Endothelial cell (in vitro differentiated cells): ENCODE data around the gene FOS. TPM values are rescaled to one million over a fixed set of nuclear protein-coding genes. Genes with fewer than 3 reads are reported as not detected.

Experiments used
- DNase-seq: peaks from one replicate; pipeline ENCODE4 v3.0.0; 2021; ENCODE audit warnings: low spot score
- H3K27ac Mint-ChIP-seq: one replicate; pipeline ENCODE4 v1.8.0; 2021; ENCODE audit warnings: mixed read lengths, inconsistent platforms; ENCODE audit not compliant: unreplicated experiment
- H3K27me3 Mint-ChIP-seq: one replicate; pipeline ENCODE4 v1.8.0; 2021; ENCODE audit warnings: mild to moderate bottlenecking, moderate library complexity, mixed read lengths, inconsistent platforms; ENCODE audit not compliant: unreplicated experiment
- H3K36me3 Mint-ChIP-seq: one replicate; pipeline ENCODE4 v1.8.0; 2021; ENCODE audit warnings: mild to moderate bottlenecking, low read depth, mixed read lengths, inconsistent platforms; ENCODE audit not compliant: unreplicated experiment
- H3K4me1 Mint-ChIP-seq: one replicate; pipeline ENCODE4 v1.8.0; 2021; ENCODE audit warnings: mild to moderate bottlenecking, mixed read lengths, inconsistent platforms; ENCODE audit not compliant: unreplicated experiment
- H3K4me3 Mint-ChIP-seq: one replicate; pipeline ENCODE4 v1.8.0; 2021; ENCODE audit warnings: mild to moderate bottlenecking, mixed read lengths, inconsistent platforms; ENCODE audit not compliant: unreplicated experiment
- H3K9me3 Mint-ChIP-seq: one replicate; pipeline ENCODE4 v1.8.0; 2021; ENCODE audit warnings: mixed read lengths, inconsistent platforms; ENCODE audit not compliant: unreplicated experiment
- CTCF ChIP-seq: fragments of 200-600 bp; sonication (generic); IDR thresholded peaks from one replicate; pipeline ENCODE4 v1.5.0; 2021; ENCODE audit warnings: antibody characterized with exemption; ENCODE audit not compliant: unreplicated experiment
- long read RNA-seq: library from polyadenylated mRNA; unstranded; transcript quantifications from one replicate; pipeline ENCODE4 v2.0.0, GENCODE V29; 2020; ENCODE audit not compliant: unreplicated experiment
- total RNA-seq: library from RNA; stranded (reverse); fragmentation: NEBNext Ultra II Directional; extraction: Animal tissue kit (Norgen Biotek cat#: 25700); gene quantifications from one replicate; pipeline ENCODE4 v1.2.1, GENCODE V29; 2021; ENCODE audit not compliant: unreplicated experiment

The FOS gene
- total RNA-seq = 41.5 TPM
- long read RNA-seq, partial matches to known transcripts = 0 of 7 reads
- long read RNA-seq, other reads (novel, unspliced or antisense) = 2 of 7 reads

- Mint-ChIP-seq H3K4me3 (peak within 1 kb of the TSS; percentile 90), H3K36me3 (peaks cover 6% of the 10 kb centered on the region), H3K9me3 (no peaks in the 10 kb centered on the region), H3K27ac (peak within 1 kb of the TSS; percentile 93), H3K27me3 (peaks cover 38% of the 10 kb centered on the region), H3K4me1 (peaks cover 18% of the 10 kb centered on the region)
- TF ChIP-seq CTCF = no peak
- DNase-seq = peak; percentile 79
Observed at GRCh38 chr14:75278422-75279152, at the start of gene FOS. TSS of gene FOS (plus strand) at chr14:75278828. CDS start at chr14:75278983, 155 bp downstream.

- no peak for TF ChIP-seq CTCF
- DNase-seq = no peak
- Mint-ChIP-seq H3K36me3 (peaks cover 7% of the 10 kb centered on the region), H3K27ac (peak overlapping the region; percentile 81), H3K27me3 (peaks cover 13% of the 10 kb centered on the region), H3K9me3 (no peaks in the 10 kb centered on the region), H3K4me1 (peaks cover 54% of the 10 kb centered on the region), H3K4me3 (no peak overlapping the region)
Observed at GRCh38 chr14:75229661-75230139, 48.9 kb upstream of the FOS start.

- DNase-seq = no peak
- H3K27ac Mint-ChIP-seq = peak overlapping the region; percentile 81
- peaks cover 13% of the 10 kb centered on the region for H3K27me3 Mint-ChIP-seq
- H3K9me3 Mint-ChIP-seq = no peaks in the 10 kb centered on the region
- no peak overlapping the region for H3K4me3 Mint-ChIP-seq
- TF ChIP-seq CTCF = peak; percentile 56
- H3K36me3 Mint-ChIP-seq = peaks cover 7% of the 10 kb centered on the region
- peaks cover 54% of the 10 kb centered on the region for H3K4me1 Mint-ChIP-seq
Observed at GRCh38 chr14:75230140-75230792, 48.4 kb upstream of the FOS start.

GRCh38 chr14:75231320-75231719 is 47.3 kb upstream of the FOS start:
- Mint-ChIP-seq H3K36me3 (peaks cover 7% of the 10 kb centered on the region), H3K27ac (peak overlapping the region; percentile 22), H3K4me3 (no peak overlapping the region), H3K27me3 (peaks cover 11% of the 10 kb centered on the region), H3K9me3 (no peaks in the 10 kb centered on the region), H3K4me1 (peaks cover 53% of the 10 kb centered on the region)
- DNase-seq = no peak
- TF ChIP-seq CTCF = no peak

- no peak for TF ChIP-seq CTCF
- Mint-ChIP-seq H3K4me1 (peaks cover 48% of the 10 kb centered on the region), H3K36me3 (peaks cover 7% of the 10 kb centered on the region), H3K27me3 (peaks cover 10% of the 10 kb centered on the region), H3K4me3 (no peak overlapping the region), H3K9me3 (no peaks in the 10 kb centered on the region), H3K27ac (no peak overlapping the region)
- no peak for DNase-seq
Observed at GRCh38 chr14:75232191-75232590, 46.4 kb upstream of the FOS start.
